ENCODE measurements around the gene E2F6. TPM values are rescaled to one million over a fixed set of nuclear protein-coding genes. Genes with fewer than 3 reads are reported as not detected.

E2F6 gene
- total and polyA plus RNA-seq, 2 donors (not counting 3 experiments of a cell fraction or from before 2014, with no cell fraction given) = 7.9 to 15.7 TPM

GRCh38 chr2:11506611-11506969 is 40.6 kb upstream of the E2F6 start:
- POLR2A ChIA-PET = interaction anchor here (0.7 kb wide), 1 partner anchor 14 kb away, joined by 6 read pairs; no protein-coding TSS in a partner anchor
- no peak for TF ChIP-seq JUN (IDR thresholded peaks at IDR 0.05; ENCODE audit: borderline replicate concordance, insufficient read depth, insufficient read length, low read depth)
- no peak for TF ChIP-seq GATA2 (IDR thresholded peaks at IDR 0.05; ENCODE audit: insufficient read depth, insufficient read length, low read depth, low read length)
- TF ChIP-seq, protein P1, sequence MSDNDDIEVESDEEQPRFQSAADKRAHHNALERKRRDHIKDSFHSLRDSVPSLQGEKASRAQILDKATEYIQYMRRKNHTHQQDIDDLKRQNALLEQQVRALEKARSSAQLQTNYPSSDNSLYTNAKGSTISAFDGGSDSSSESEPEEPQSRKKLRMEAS (IDR thresholded peaks at IDR 0.05; ENCODE audit: insufficient read depth, insufficient read length) = no peak
- TF ChIP-seq EZH2 (IDR thresholded peaks at IDR 0.05; ENCODE audit: borderline replicate concordance, low read depth, low read length, severe bottlenecking) = no peak
- TF ChIP-seq, protein P2, sequence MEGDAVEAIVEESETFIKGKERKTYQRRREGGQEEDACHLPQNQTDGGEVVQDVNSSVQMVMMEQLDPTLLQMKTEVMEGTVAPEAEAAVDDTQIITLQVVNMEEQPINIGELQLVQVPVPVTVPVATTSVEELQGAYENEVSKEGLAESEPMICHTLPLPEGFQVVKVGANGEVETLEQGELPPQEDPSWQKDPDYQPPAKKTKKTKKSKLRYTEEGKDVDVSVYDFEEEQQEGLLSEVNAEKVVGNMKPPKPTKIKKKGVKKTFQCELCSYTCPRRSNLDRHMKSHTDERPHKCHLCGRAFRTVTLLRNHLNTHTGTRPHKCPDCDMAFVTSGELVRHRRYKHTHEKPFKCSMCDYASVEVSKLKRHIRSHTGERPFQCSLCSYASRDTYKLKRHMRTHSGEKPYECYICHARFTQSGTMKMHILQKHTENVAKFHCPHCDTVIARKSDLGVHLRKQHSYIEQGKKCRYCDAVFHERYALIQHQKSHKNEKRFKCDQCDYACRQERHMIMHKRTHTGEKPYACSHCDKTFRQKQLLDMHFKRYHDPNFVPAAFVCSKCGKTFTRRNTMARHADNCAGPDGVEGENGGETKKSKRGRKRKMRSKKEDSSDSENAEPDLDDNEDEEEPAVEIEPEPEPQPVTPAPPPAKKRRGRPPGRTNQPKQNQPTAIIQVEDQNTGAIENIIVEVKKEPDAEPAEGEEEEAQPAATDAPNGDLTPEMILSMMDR (IDR thresholded peaks at IDR 0.05; ENCODE audit: extremely low read depth in 1 of 2, insufficient read depth in 1 of 2, low read depth in 1 of 2, low read length in 2 of 2) = no peak
- no peak for TF ChIP-seq FOS (IDR thresholded peaks at IDR 0.05; ENCODE audit: borderline replicate concordance, insufficient read depth, low read length)
- TF ChIP-seq MYC (IDR thresholded peaks at IDR 0.05; ENCODE audit: low read depth, low read length) = no peak
- no peak for TF ChIP-seq POLR2A (IDR thresholded peaks at IDR 0.05; ENCODE audit: low read depth, low read length)
- no peak for TF ChIP-seq POLR2AphosphoS5 (IDR thresholded peaks at IDR 0.05; ENCODE audit: insufficient read depth, low read depth, low read length)
- Histone ChIP-seq H3K4me1 (ENCODE audit: control insufficient read depth, extremely low read depth, insufficient read depth, low read length) (no peaks in the 10 kb centered on the region), H3K36me3 (ENCODE audit: control insufficient read depth in 2 of 2, extremely low read depth in 1 of 2, insufficient read depth in 2 of 2, low read length in 2 of 2) (no peaks in the 10 kb centered on the region), H3K4me3 (replicated peaks in 1 of 3; ENCODE audit: insufficient read depth in 1 of 3, low read depth in 1 of 3, low read length in 3 of 3) (no peak overlapping the region), H3K4me2 (ENCODE audit: insufficient read depth, low read length) (no peak overlapping the region), H3K27ac (ENCODE audit: insufficient read depth, low read depth, low read length) (no peak overlapping the region), H2AFZ (ENCODE audit: low read depth, low read length) (no peak overlapping the region), H3K9me1 (replicated peaks; ENCODE audit: control insufficient read depth, extremely low read depth, insufficient read depth, low read length) (no peaks in the 10 kb centered on the region), H3K79me2 (ENCODE audit: control insufficient read depth, insufficient read depth, low read length) (no peaks in the 10 kb centered on the region), H3K9me3 (replicated peaks; ENCODE audit: control insufficient read depth, insufficient read depth, low read length) (no peaks in the 10 kb centered on the region), H4K20me1 (replicated peaks; ENCODE audit: control insufficient read depth, extremely low read depth, insufficient read depth, low read length) (no peaks in the 10 kb centered on the region), H3K27me3 (ENCODE audit: control insufficient read depth in 2 of 2, insufficient read depth in 2 of 2, low read length in 2 of 2) (no peaks in the 10 kb centered on the region), H3K9ac (replicated peaks; ENCODE audit: extremely low read depth, insufficient read depth, low read length) (no peak overlapping the region)
- CTCF ChIA-PET = interaction anchor here (0.9 kb wide), 1 partner anchor 29 kb away, joined by 5 read pairs; no protein-coding TSS in a partner anchor
- BruUV-seq (replicated peaks) = no TSS peak
- no peak for FAIRE-seq
- intact Hi-C loops (cut with micrococcal nuclease) (no loop called here), dilution Hi-C loops (cut with MboI; ENCODE audit: extremely low pct_ligation_motif_present, low sequenced_read_pairs) (no loop called here)
- DNase-seq (ENCODE audit: low read depth, low spot score) = no peak
